Lower leg skin (tissue), 4 donors: Measurements from ENCODE around the gene MYD88. TPM values are rescaled to one million over a fixed set of nuclear protein-coding genes. Genes with fewer than 3 reads are reported as not detected.
A peak's percentile ranks its signal among the peaks of the same experiment; 100 is the strongest.

ENCODE experiments used
- DNase-seq, 2 donors: peaks; one replicate each; pipeline ENCODE4 v3.0.0-alpha.2; 2019; ENCODE audit warnings: low spot score in 2 of 2
- H3K4me3 ChIP-seq: fragments of 200-600 bp; sonication (generic); 2 replicates; pipeline ENCODE4 v1.5.1; 2017; ENCODE audit warnings: mild to moderate bottlenecking, low read depth; ENCODE audit not compliant: poor library complexity, severe bottlenecking
- POLR2A ChIP-seq, 2 donors: fragments of 450-650 bp; IDR thresholded peaks; one replicate each; pipeline ENCODE4 v1.6.1; 2016 to 2017; ENCODE audit warnings: antibody characterized with exemption in 2 of 2, mild to moderate bottlenecking in 1 of 2, moderate library complexity in 1 of 2
- WGBS, 2 donors: methylation state at CpG; one replicate each; pipeline ENCODE4 v1.1.5; 2018; 5-methylcytosine and 5-hydroxymethylcytosine counted together
- intact Hi-C: fragments of 100-400 bp; cut with DNase I; formaldehyde crosslinking; loops from one replicate; pipeline ENCODE4 v1.15.0; 2023; ENCODE audit warnings: low total_unique reads
- total RNA-seq, 4 donors: library from RNA; depleted of rRNA; stranded (reverse); fragments of >200 nt; gene quantifications; one replicate each; pipeline ENCODE4 v1.1.0, GENCODE V29; 2016
- TF ChIP-seq, protein P1 (sequence below), 3 donors: fragments of 450-650 bp; IDR thresholded peaks; one replicate each; pipeline ENCODE4 v1.5.1; 2016; ENCODE audit warnings: antibody characterized with exemption in 3 of 3, mild to moderate bottlenecking in 3 of 3, moderate library complexity in 2 of 3

The MYD88 gene
- total RNA-seq, 4 donors from 2014 or later: 22.9 to 32.2 (median 23.6) TPM

DNA sequence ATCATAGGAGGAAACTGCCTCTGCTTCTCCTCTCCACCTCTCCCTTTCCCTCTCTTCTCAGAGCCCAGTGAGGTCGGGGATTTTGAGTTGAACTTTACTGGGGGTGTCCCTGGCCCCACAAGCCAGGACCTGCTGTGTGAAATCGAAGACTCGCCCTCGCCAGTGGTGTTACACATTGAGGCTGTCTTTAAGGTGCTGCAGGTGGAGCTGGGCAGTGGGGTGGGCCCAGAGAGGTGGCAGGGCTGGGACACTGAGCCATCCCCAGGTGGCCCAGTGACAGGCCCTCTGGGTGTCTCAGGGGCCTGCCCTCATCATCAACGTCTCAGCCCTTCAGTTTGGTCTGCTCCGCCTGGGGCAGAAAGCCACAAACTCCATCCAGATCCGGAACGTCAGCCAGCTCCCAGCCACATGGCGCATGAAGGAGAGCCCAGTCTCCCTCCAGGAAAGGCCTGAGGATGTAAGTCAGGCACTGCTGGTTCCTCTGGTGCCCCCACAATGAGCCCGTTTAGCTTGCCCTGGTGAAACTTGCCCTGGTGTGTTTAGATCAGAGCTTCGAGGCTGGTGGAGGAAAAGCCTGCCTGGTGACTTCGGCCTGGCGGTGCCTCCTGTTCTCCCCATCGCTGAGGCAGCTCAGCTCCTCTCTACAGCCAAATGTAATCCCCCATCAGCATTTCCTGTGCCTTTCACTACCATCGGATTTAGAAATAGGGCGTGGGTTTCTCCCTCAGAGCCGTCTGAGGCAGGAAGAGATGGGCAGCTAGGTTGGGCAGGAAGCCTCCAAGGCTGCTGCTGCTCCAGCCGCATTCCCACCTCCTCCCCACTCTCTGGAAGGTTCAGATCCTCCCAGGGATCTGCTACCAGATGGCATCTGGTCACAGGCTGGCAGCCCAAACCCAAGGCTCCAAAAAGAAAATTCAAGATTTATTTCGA is 40.8 kb upstream of the MYD88 start:
- TF ChIP-seq, protein P1, sequence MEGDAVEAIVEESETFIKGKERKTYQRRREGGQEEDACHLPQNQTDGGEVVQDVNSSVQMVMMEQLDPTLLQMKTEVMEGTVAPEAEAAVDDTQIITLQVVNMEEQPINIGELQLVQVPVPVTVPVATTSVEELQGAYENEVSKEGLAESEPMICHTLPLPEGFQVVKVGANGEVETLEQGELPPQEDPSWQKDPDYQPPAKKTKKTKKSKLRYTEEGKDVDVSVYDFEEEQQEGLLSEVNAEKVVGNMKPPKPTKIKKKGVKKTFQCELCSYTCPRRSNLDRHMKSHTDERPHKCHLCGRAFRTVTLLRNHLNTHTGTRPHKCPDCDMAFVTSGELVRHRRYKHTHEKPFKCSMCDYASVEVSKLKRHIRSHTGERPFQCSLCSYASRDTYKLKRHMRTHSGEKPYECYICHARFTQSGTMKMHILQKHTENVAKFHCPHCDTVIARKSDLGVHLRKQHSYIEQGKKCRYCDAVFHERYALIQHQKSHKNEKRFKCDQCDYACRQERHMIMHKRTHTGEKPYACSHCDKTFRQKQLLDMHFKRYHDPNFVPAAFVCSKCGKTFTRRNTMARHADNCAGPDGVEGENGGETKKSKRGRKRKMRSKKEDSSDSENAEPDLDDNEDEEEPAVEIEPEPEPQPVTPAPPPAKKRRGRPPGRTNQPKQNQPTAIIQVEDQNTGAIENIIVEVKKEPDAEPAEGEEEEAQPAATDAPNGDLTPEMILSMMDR (IDR thresholded peaks at IDR 0.05): no peak
- TF ChIP-seq POLR2A (IDR thresholded peaks at IDR 0.05): no peak
- peak in 1 of 2 donors; percentile 74 for DNase-seq
- 70 to 74% methylated on average over 17 to 19 of the region's 19 CpGs for WGBS, 2 donors
- H3K4me3 ChIP-seq: no peak overlapping the region
- intact Hi-C loops: no loop called here

DNA sequence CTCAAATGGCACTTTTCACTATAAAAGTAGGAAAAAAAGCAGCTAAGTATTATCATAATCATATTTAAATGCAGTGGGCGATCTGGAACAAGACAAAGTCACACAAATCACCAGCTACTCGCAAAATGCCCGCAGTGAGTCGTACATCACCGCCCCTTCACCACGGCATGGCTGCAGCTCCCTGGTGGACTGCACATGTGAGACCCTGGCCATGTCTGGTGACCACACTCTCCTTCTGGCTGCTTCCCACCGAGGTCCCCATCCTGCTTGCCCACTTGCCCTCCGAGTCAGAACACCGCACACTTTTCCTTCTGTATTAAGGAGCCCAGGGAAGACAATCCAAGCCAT is 40.1 kb upstream of the MYD88 start:
- TF ChIP-seq, protein P1 (IDR thresholded peaks at IDR 0.05): no peak
- TF ChIP-seq POLR2A (IDR thresholded peaks at IDR 0.05): no peak
- intact Hi-C loops: no loop called here
- WGBS, 2 donors: 89 to 95% methylated on average over 9 of the region's 9 CpGs
- DNase-seq: peak in 1 of 2 donors; percentile 54
- no peak overlapping the region for H3K4me3 ChIP-seq

DNA sequence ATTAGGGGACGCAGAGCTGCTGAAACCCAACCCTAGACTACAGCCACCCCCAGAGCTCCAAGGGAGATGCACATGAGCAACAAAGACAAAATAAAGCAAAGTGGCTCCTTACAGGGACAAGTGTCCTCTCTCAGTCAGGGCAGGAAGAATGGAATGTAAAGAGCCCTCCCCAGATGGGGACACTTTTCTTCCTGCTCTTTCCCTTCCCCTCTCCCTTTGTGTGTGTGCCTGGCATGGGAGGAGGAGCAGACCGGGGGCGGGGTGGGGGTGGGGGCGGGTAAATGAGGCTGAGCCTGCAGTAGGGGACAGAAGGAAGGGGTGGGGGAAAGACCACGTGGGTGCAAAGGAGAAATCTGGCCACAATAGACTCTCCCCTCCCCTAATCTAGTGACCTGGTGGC is 38.9 kb upstream of the MYD88 start:
- intact Hi-C loops: no loop called here
- H3K4me3 ChIP-seq: no peak overlapping the region
- 40 to 42% methylated on average over 4 to 5 of the region's 5 CpGs for WGBS, 2 donors
- no peak for TF ChIP-seq POLR2A (IDR thresholded peaks at IDR 0.05)
- TF ChIP-seq, protein P1 (IDR thresholded peaks at IDR 0.05): no peak
- DNase-seq: no peak

GRCh38 chr3:38100498-38100897 is 38.0 kb upstream of the MYD88 start:
- no peak overlapping the region for H3K4me3 ChIP-seq
- 81 to 90% methylated on average over 3 of the region's 3 CpGs for WGBS, 2 donors
- no peak for TF ChIP-seq POLR2A (IDR thresholded peaks at IDR 0.05)
- TF ChIP-seq, protein P1 (IDR thresholded peaks at IDR 0.05): no peak
- no peak for DNase-seq
- intact Hi-C loops: no loop called here

- no peak overlapping the region for H3K4me3 ChIP-seq
- TF ChIP-seq POLR2A (IDR thresholded peaks at IDR 0.05): no peak
- TF ChIP-seq, protein P1 (IDR thresholded peaks at IDR 0.05): no peak
- intact Hi-C loops: no loop called here
- WGBS, 2 donors: 87 to 90% methylated on average over 6 of the region's 6 CpGs
- DNase-seq: no peak
These were observed 36.5 kb upstream of the MYD88 start for GRCh38 chr3:38101811-38102443.
